Measurements from ENCODE around the gene LBH.
A peak's percentile ranks its signal among the peaks of the same experiment; 100 is the strongest.

LBH gene

GRCh38 chr2:30217644-30218337 lies 13.5 kb upstream of the LBH start:
- no peak for DNase-seq (ENCODE audit: low read depth)

GRCh38 chr2:30218338-30218713 lies 13.0 kb upstream of the LBH start:
- no peak for DNase-seq (ENCODE audit: low read depth)

GRCh38 chr2:30218814-30219213 lies 12.5 kb upstream of the LBH start:
- no peak for DNase-seq (ENCODE audit: low read depth)

- no peak for DNase-seq (ENCODE audit: low read depth)
These were observed 11.2 kb upstream of the LBH start for GRCh38 chr2:30219886-30220875.

- DNase-seq (ENCODE audit: low read depth): no peak
These were observed 9.8 kb upstream of the LBH start for GRCh38 chr2:30221531-30221930.

GRCh38 chr2:30222031-30222430 lies 9.3 kb upstream of the LBH start:
- no peak for DNase-seq (ENCODE audit: low read depth)

- DNase-seq (ENCODE audit: low read depth): no peak
These were observed 8.5 kb upstream of the LBH start for GRCh38 chr2:30222636-30223360.

- no peak for DNase-seq (ENCODE audit: low read depth)
These were observed 7.9 kb upstream of the LBH start for GRCh38 chr2:30223413-30223874.

GRCh38 chr2:30224151-30224550 lies 7.2 kb upstream of the LBH start:
- DNase-seq (ENCODE audit: low read depth): no peak

- DNase-seq (ENCODE audit: low read depth): peak; percentile 54
These were observed 6.1 kb upstream of the LBH start for GRCh38 chr2:30225131-30225762.

- DNase-seq (ENCODE audit: low read depth): no peak
These were observed 4.9 kb upstream of the LBH start for GRCh38 chr2:30226144-30227032.

GRCh38 chr2:30229596-30229995 lies 1.7 kb upstream of the LBH start:
- no peak for DNase-seq (ENCODE audit: low read depth)

- no peak for DNase-seq (ENCODE audit: low read depth)
These were observed 680 bp upstream of the LBH start for GRCh38 chr2:30230497-30231211.

GRCh38 chr2:30231996-30232800 lies 864 bp downstream of the LBH start:
- DNase-seq (ENCODE audit: low read depth): no peak

GRCh38 chr2:30232801-30233130 lies 1.4 kb downstream of the LBH start:
- no peak for DNase-seq (ENCODE audit: low read depth)

- DNase-seq (ENCODE audit: low read depth): no peak
These were observed 2.1 kb downstream of the LBH start for GRCh38 chr2:30233271-30234009.

GRCh38 chr2:30234180-30234971 lies 3.0 kb downstream of the LBH start:
- DNase-seq (ENCODE audit: low read depth): peak; percentile 21
